WTC11 (cell line): ENCODE results near the gene BPIFB2. TPM values are rescaled to one million over a fixed set of nuclear protein-coding genes. Genes with fewer than 3 reads are reported as not detected.

Experiments used
- ATAC-seq: fragments of 200-7000 bp; cut with Tn5 transposase; 2 replicates; pipeline ENCODE4 v1.10.0; 2021; ENCODE audit warnings: mild to moderate bottlenecking, moderate library complexity
- CTCF ChIA-PET: fragments of 300-600 bp; sonication (Branson Sonifier 250); formaldehyde crosslinking; loops from one replicate; lab custom pipeline; 2021; ENCODE audit warnings: antibody characterized with exemption; lab: Charles Lee
- POLR2A ChIA-PET: fragments of 350-600 bp; sonication (Branson Sonifier 250); formaldehyde crosslinking; loops from one replicate; lab custom pipeline; 2021; ENCODE audit warnings: antibody characterized with exemption; lab: Charles Lee
- DNase-seq: peaks from one replicate; pipeline ENCODE4 v3.0.0; 2021; ENCODE audit warnings: low spot score
- H3K27ac Mint-ChIP-seq: 2 replicates; pipeline ENCODE4 v1.8.0; 2021; ENCODE audit warnings: mixed read lengths
- H3K27me3 Mint-ChIP-seq: 2 replicates; pipeline ENCODE4 v1.8.0; 2021; ENCODE audit warnings: low read depth, mild to moderate bottlenecking, moderate library complexity, mixed read lengths
- H3K36me3 Mint-ChIP-seq: 2 replicates; pipeline ENCODE4 v1.8.0; 2021; ENCODE audit warnings: mixed read lengths
- H3K4me1 Mint-ChIP-seq: 2 replicates; pipeline ENCODE4 v1.8.0; 2022; ENCODE audit warnings: mixed read lengths
- H3K4me3 Mint-ChIP-seq: 2 replicates; pipeline ENCODE4 v1.8.0; 2021; ENCODE audit warnings: mild to moderate bottlenecking, moderate library complexity, mixed read lengths
- H3K9me3 Mint-ChIP-seq: 2 replicates; pipeline ENCODE4 v1.8.0; 2021; ENCODE audit warnings: mixed read lengths
- GABPB1 ChIP-seq: sonication (generic); formaldehyde crosslinking; IDR thresholded peaks from 2 replicates; pipeline ENCODE4 v1.8.1; 2023; ENCODE audit warnings: mild to moderate bottlenecking, missing genetic modification reagents
- total RNA-seq: library from RNA; stranded (reverse); gene quantifications from 3 replicates; pipeline ENCODE4 v1.2.3, GENCODE V29; 2021

BPIFB2 gene
- total RNA-seq, 1 experiment from 2014 or later: 0.09 TPM

GRCh38 chr20:33072813-33073212 lies 65.3 kb downstream of the BPIFB2 start:
- H3K27me3 Mint-ChIP-seq: no peaks in the 10 kb centered on the region; the same call in 1 of the 2 replicates
- no peak overlapping the region for H3K4me3 Mint-ChIP-seq
- H3K4me1 Mint-ChIP-seq: no peaks in the 10 kb centered on the region
- CTCF ChIA-PET: interaction anchor here (1.0 kb wide), 1 partner anchor 77 kb away, joined by 3 read pairs; no protein-coding TSS in a partner anchor
- ATAC-seq (no peak), DNase-seq (no peak)
- no peaks in the 10 kb centered on the region for H3K36me3 Mint-ChIP-seq
- POLR2A ChIA-PET: no interaction called here
- H3K9me3 Mint-ChIP-seq: peaks cover 5% of the 10 kb centered on the region
- no peak for TF ChIP-seq GABPB1 (CRISPR knock-in tag)
- H3K27ac Mint-ChIP-seq: no peak overlapping the region

Other genes starting within 250 kb of the BPIFB2 start
- gene DNMT3B, start 245.3 kb upstream of the BPIFB2 start, total RNA-seq: 638 to 682 TPM (median 641 TPM) in 3 replicates
- 154 to 159 TPM (median 155 TPM) in 3 replicates for gene MAPRE1, start 187.8 kb upstream of the BPIFB2 start, total RNA-seq
- 0.17 to 0.55 TPM (median 0.32 TPM) in 3 replicates for gene EFCAB8, start 148.8 kb upstream of the BPIFB2 start, total RNA-seq
- not detected in 3 replicates for gene SUN5, start 3.3 kb upstream of the BPIFB2 start, total RNA-seq
- gene BPIFB6, start 23.9 kb downstream of the BPIFB2 start, total RNA-seq: not detected in 3 replicates
- not detected in 3 replicates for gene BPIFB3, start 46.2 kb downstream of the BPIFB2 start, total RNA-seq
- gene BPIFB4, start 71.9 kb downstream of the BPIFB2 start, total RNA-seq: not detected in 3 replicates
- not detected in 3 replicates for gene BPIFA2, start 160.5 kb downstream of the BPIFB2 start, total RNA-seq
- gene BPIFA3, start 209.6 kb downstream of the BPIFB2 start, total RNA-seq: not detected in 3 replicates
- not detected in 3 replicates for gene BPIFA1, start 228.3 kb downstream of the BPIFB2 start, total RNA-seq